ENCODE results near the gene SLC8A1.

The SLC8A1 gene

GRCh38 chr2:40299781-40300180, 152.1 kb downstream of the SLC8A1 start:
- DNase-seq, result no peak

GRCh38 chr2:40299173-40299572, 152.7 kb downstream of the SLC8A1 start:
- DNase-seq, result no peak

GRCh38 chr2:40298026-40298425, 153.9 kb downstream of the SLC8A1 start:
- DNase-seq, result no peak

DNA sequence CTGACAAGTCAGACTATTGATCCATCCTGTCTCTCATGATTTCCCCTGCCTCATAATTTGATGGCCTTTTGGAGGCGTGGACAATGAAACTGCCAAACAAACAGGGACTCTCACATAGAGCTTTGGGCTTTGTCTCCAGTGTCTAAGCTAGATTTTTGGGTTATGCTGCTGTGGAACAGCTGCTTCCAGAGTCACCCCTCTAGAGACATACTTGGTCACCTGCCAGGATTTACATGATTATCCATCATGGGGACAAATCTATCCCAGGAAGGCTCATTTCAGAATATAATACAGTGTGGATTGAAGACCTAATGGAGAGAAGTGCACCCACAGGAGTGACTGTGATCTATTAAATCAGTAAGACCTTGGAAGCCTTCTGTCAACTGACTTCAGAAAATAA, 159.6 kb downstream of the SLC8A1 start:
- no peak for DNase-seq

DNA sequence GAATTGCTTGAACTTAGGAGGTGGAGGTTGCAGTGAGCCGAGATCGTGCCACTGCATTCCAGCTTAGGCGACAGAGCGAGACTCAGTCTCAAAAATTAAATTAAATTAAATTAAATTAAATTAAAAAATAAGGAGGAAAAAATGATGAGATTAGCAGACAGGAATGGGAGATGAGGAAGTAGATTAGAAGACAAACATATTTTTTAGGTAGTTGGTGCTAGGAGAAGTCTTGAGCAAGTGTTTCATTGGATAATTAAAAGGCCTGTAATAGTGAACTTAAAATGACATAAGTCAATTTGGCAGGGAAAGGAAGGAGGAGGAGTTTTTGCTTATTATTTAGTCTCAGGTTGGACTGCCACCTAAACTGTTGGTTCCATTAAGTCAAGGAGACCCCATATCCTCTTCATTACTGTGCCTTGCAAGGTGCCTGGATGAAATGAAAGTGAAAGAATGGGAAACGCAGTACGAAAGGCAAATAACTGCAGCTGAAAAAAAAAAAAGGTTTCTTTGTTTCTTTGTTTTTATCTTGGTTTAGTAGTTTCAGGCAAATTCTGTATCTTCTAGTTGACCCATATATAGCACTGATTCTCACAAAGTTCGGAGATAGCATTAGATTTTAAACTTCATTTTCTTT, 162.0 kb downstream of the SLC8A1 start:
- no peak for DNase-seq

- DNase-seq, result no peak
These were observed 164.1 kb downstream of the SLC8A1 start for GRCh38 chr2:40287773-40288172.

GRCh38 chr2:40287195-40287594, 164.7 kb downstream of the SLC8A1 start:
- DNase-seq, result no peak

- DNase-seq, result no peak
These were observed 165.2 kb downstream of the SLC8A1 start for GRCh38 chr2:40286721-40287120.

DNA sequence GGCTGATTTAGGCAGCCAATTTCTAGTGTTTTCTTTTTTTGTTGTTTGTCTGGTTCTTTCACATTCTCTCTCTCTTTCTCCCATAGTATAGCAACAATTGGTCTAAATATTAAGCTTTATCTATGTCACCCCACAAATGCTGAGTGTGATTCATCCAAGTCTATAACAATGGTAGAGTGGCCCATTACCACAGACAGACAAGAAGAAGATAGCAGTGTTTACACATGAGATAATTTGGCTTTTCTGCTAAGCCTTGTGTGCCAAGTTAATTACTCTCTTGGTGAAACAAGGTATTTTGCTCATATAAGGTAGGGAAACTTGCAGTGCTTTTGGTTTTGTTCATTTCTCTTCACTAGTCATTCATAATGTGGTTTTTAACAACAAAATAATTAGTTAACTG, 166.5 kb downstream of the SLC8A1 start:
- no peak for DNase-seq

- DNase-seq, result no peak
These were observed 167.1 kb downstream of the SLC8A1 start for GRCh38 chr2:40284797-40285196.

- no peak for DNase-seq
These were observed 168.6 kb downstream of the SLC8A1 start for GRCh38 chr2:40283111-40283909.

DNA sequence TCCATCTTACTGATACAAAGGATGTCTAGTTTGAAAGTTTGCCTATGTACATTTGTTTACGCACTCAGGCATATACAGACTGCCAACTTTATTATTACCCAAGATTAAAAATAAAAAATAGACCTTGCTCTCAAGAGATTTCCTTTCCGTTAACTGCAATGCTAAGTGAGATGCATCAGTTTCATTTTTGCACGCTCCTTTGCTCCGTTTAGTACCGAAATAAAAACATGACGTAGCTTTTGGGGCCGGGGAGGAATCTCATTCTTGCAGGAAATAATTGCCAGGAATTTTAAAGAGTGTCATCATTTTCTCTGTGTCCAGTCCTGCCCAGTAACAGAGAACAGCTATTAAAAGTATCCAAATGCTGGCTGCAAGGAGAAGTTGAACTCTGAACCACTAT, 169.5 kb downstream of the SLC8A1 start:
- no peak for DNase-seq

- no peak for DNase-seq
These were observed 170.6 kb downstream of the SLC8A1 start for GRCh38 chr2:40281021-40281940.

GRCh38 chr2:40279482-40279881, 172.4 kb downstream of the SLC8A1 start:
- DNase-seq, result no peak

- no peak for DNase-seq
These were observed 172.9 kb downstream of the SLC8A1 start for GRCh38 chr2:40279001-40279400.

GRCh38 chr2:40276076-40276475, 175.8 kb downstream of the SLC8A1 start:
- no peak for DNase-seq

DNA sequence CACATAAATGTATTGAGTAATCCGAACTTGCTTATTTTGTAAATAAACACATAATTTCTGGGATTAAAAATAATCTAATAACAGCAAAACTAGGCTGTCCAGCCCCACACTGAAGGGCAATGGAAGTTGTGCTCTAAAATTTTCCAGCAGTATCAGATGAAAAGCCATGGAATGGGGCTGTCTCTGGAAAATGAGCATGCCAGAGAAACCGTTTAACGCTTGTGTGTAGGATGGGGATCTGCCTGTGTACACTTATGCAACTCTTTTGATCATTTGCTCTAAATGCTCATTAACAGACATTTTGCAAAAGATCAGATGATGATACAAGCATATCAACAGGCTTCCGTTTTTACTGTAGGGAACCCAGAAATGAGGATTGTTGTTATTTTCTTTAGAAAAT, 177.6 kb downstream of the SLC8A1 start:
- no peak for DNase-seq

DNA sequence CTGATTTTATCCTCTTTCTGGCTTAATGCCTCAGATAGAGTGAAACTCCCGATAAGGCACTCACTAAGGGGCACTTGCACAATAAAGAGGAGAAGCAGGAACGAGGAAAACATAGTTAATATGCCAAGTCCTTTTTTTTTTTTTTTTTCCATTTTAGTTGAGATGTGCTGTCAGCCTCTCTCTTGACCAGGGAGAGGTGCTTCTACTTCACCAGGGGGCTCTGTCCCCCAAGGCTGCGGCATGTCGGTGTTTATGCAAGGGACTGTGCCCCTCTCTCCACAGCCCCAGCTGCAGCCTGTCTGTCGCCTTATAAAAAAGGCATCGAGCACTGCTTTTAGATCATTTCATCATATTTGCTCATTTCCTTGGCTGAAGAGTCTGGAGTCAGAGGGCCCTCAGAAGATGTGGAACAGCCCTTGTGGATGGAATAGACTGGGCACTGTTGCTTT, 178.1 kb downstream of the SLC8A1 start:
- no peak for DNase-seq

DNA sequence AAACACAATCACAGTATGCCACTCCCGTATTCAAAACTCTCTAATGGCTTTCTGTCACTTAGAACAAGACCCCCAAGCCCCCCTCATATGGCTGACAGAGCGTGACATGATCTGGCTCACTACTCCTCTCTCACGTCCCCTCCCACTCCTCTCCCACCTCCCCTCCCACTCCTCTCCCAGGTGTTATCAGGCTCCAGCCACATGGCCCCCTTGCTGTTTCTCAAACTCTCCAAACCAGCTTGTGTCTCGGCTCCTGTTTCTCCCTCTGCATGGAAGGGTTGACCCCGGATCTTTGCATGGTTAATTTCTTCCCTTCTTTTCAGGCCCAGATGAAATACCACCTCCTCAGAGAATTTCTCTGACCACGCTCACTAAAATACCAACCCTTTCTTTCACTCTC, 180.8 kb downstream of the SLC8A1 start:
- no peak for DNase-seq

DNA sequence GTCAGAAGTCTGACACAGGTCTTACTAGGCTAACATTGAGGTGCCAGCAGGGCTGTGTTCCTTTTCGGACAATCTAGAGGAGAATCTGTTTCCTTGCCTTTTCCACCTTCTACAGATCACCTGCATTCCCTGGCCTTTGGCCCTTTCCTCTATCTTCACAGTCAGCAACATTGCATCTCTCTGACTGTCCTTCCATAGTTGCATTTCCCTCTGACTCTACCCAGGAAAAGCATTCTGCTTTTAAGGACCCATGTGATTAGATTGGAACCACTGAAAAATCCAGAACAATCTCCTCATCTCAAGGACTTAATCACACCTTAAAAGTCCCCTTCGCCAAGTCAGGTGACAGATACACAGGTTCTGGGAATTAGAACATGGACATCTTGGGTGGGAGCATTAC, 181.5 kb downstream of the SLC8A1 start:
- DNase-seq, result no peak

GRCh38 chr2:40268566-40268965, 183.3 kb downstream of the SLC8A1 start:
- no peak for DNase-seq

DNA sequence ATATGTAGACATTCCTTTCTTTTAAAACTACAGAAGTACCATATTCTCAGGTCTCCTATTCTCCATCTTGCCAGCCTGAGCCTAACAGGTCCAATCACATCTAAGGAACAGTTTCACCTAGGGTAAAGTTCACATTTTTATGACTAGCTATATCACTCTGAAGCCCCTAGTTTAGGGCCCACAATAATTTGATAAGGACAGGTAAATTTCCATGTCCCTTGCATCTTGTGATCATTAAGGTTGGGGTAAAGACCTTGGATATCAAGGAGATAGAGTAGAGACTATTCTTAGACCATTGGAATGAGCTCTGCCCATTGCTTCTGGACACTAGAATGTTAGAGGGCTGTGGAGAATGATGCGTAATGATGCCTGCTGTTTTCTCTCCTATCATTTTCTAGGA, 185.7 kb downstream of the SLC8A1 start:
- DNase-seq, result no peak

DNA sequence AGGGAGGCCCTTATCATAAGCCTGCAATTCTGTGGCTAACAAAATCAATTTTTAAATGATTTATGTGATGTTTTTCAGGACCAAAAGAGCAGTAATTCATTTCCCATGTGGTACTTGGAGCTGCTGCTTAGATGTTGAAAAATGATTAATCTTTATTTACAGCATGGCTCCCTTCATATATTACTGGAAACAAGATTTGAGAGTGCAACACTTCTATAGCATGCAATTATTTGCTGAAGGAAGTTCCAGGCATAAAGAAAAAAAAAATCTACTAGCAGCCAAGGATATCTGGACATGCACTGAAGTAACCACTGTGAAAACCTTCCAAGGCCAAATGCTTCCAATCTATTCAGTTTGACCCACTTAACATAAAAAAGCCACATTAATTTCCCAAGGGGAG, 186.3 kb downstream of the SLC8A1 start:
- DNase-seq, result no peak

- no peak for DNase-seq
These were observed 190.8 kb downstream of the SLC8A1 start for GRCh38 chr2:40261042-40261441.

All from GDM1 (cell line).